Kasumi-1 (cell line): ENCODE results near the gene PTPN9.
"Not testable (repeated sequence)": the region's sequence is repeated elsewhere in the genome, so short reads cannot be mapped to it uniquely, and the experiment has no call there.

Experiments
- DNase-seq, 2 experiments: peaks; one replicate each; lab custom pipeline; 2025; lab: John Stamatoyannopoulos, UW

Gene PTPN9

GRCh38 chr15:75582943-75583342 is 3.8 kb upstream of the PTPN9 start:
- DNase-seq: not testable (repeated sequence)

GRCh38 chr15:75578173-75578947 is 755 bp downstream of the PTPN9 start:
- DNase-seq: no peak

GRCh38 chr15:75577401-75578172 is 1.5 kb downstream of the PTPN9 start:
- peak in 1 of 2 experiments; percentile 19 for DNase-seq

- no peak for DNase-seq
Measured at GRCh38 chr15:75573648-75574384, 5.3 kb downstream of the PTPN9 start.

- DNase-seq: no peak
Measured at GRCh38 chr15:75570126-75570845, 8.8 kb downstream of the PTPN9 start.

GRCh38 chr15:75565062-75565970 is 13.8 kb downstream of the PTPN9 start:
- DNase-seq: no peak

- no peak for DNase-seq
Measured at GRCh38 chr15:75561888-75562287, 17.2 kb downstream of the PTPN9 start.

- not testable (repeated sequence) for DNase-seq
Measured at GRCh38 chr15:75559360-75559759, 19.8 kb downstream of the PTPN9 start.

- DNase-seq: not testable (repeated sequence)
Measured at GRCh38 chr15:75558955-75559354, 20.2 kb downstream of the PTPN9 start.

- DNase-seq: no peak
Measured at GRCh38 chr15:75554717-75555116, 24.4 kb downstream of the PTPN9 start.

GRCh38 chr15:75553659-75554058 is 25.5 kb downstream of the PTPN9 start:
- DNase-seq: no peak

GRCh38 chr15:75551091-75551490 is 28.0 kb downstream of the PTPN9 start:
- peak; percentile 19 to 36 for DNase-seq

- no peak for DNase-seq
Measured at GRCh38 chr15:75545064-75545463, 34.1 kb downstream of the PTPN9 start.

- DNase-seq: no peak
Measured at GRCh38 chr15:75544359-75544758, 34.8 kb downstream of the PTPN9 start.

GRCh38 chr15:75542949-75543545 is 36.1 kb downstream of the PTPN9 start:
- not testable (repeated sequence) for DNase-seq

GRCh38 chr15:75542386-75542797 is 36.7 kb downstream of the PTPN9 start:
- no peak for DNase-seq

- DNase-seq: no peak
Measured at GRCh38 chr15:75538376-75538775, 40.7 kb downstream of the PTPN9 start.

GRCh38 chr15:75533945-75534344 is 45.2 kb downstream of the PTPN9 start:
- no peak for DNase-seq

GRCh38 chr15:75532413-75533250 is 46.5 kb downstream of the PTPN9 start:
- DNase-seq: peak in 1 of 2 experiments; percentile 8
